SK-N-SH treated with all-trans-retinoic acid at 6 μM for 48 hours (cell line): ENCODE measurements around the gene KLRF2.

ENCODE experiments used
- ARNTL ChIP-seq: fragments of 450-650 bp; formaldehyde crosslinking; IDR thresholded peaks from 2 replicates; pipeline ENCODE4 v1.5.0; 2020; ENCODE audit warnings: low read depth, mild to moderate bottlenecking, moderate library complexity, borderline replicate concordance
- CSDC2 ChIP-seq: fragments of 250-450 bp; sonication (Bioruptor Pico); IDR thresholded peaks from 2 replicates; pipeline ENCODE4 v1.5.0; 2020; ENCODE audit warnings: mild to moderate bottlenecking, moderate library complexity
- CSRNP3 ChIP-seq: fragments of 250-450 bp; sonication (Bioruptor Pico); IDR thresholded peaks from 2 replicates; pipeline ENCODE4 v1.5.1; 2021; ENCODE audit warnings: mild to moderate bottlenecking, moderate library complexity
- GLIS3 ChIP-seq: fragments of 250-450 bp; sonication (Bioruptor Pico); IDR thresholded peaks from 2 replicates; pipeline ENCODE4 v1.5.0; 2020; ENCODE audit warnings: mild to moderate bottlenecking, moderate library complexity
- ISL1 ChIP-seq: fragments of 250-450 bp; sonication (Bioruptor Pico); IDR thresholded peaks from 2 replicates; pipeline ENCODE4 v2.1.2; 2022; ENCODE audit warnings: mild to moderate bottlenecking, moderate library complexity
- PATZ1 ChIP-seq: fragments of 250-450 bp; sonication (Bioruptor Pico); IDR thresholded peaks from 2 replicates; pipeline ENCODE4 v1.8.0; 2020; ENCODE audit warnings: mild to moderate bottlenecking, moderate library complexity, borderline replicate concordance
- POU6F1 ChIP-seq: fragments of 250-450 bp; sonication (Bioruptor Pico); IDR thresholded peaks from 2 replicates; pipeline ENCODE4 v1.8.0; 2021; ENCODE audit warnings: low read depth, mild to moderate bottlenecking, moderate library complexity, borderline replicate concordance
- RARB ChIP-seq: fragments of 250-450 bp; sonication (Bioruptor Pico); IDR thresholded peaks from 2 replicates; pipeline ENCODE4 v1.8.0; 2021; ENCODE audit warnings: mild to moderate bottlenecking, moderate library complexity
- SNAI2 ChIP-seq: fragments of 250-450 bp; sonication (Bioruptor Pico); IDR thresholded peaks from 2 replicates; pipeline ENCODE4 v1.5.0; 2020; ENCODE audit warnings: mild to moderate bottlenecking, moderate library complexity
- TCF4 ChIP-seq: fragments of 250-450 bp; sonication (Bioruptor Pico); IDR thresholded peaks from 2 replicates; pipeline ENCODE4 v1.8.0; 2021; ENCODE audit warnings: mild to moderate bottlenecking, moderate library complexity, borderline replicate concordance
- TSHZ2 ChIP-seq: fragments of 250-450 bp; sonication (Bioruptor Pico); IDR thresholded peaks from 2 replicates; pipeline ENCODE4 v1.5.0; 2020; ENCODE audit warnings: mild to moderate bottlenecking, moderate library complexity
- ZFP3 ChIP-seq: fragments of 250-450 bp; sonication (Bioruptor Pico); IDR thresholded peaks from 2 replicates; pipeline ENCODE4 v1.5.0; 2020; ENCODE audit warnings: mild to moderate bottlenecking, moderate library complexity
- ZFP30 ChIP-seq: fragments of 450-650 bp; formaldehyde crosslinking; IDR thresholded peaks from 2 replicates; pipeline ENCODE4 v1.5.0; 2022; ENCODE audit warnings: mild to moderate bottlenecking, moderate library complexity
- ZNF70 ChIP-seq: fragments of 450-650 bp; formaldehyde crosslinking; IDR thresholded peaks from 2 replicates; pipeline ENCODE4 v1.5.0; 2020; ENCODE audit warnings: mild to moderate bottlenecking, moderate library complexity

- TF ChIP-seq SNAI2 (CRISPR knock-in tag) (no peak), PATZ1 (CRISPR knock-in tag) (no peak), ISL1 (CRISPR knock-in tag) (no peak), GLIS3 (CRISPR knock-in tag) (no peak), ARNTL (CRISPR knock-in tag) (no peak), POU6F1 (CRISPR knock-in tag) (no peak), RARB (CRISPR knock-in tag) (no peak), ZFP30 (CRISPR knock-in tag) (no peak), ZFP3 (CRISPR knock-in tag) (no peak), TCF4 (CRISPR knock-in tag) (no peak), CSDC2 (no peak), TSHZ2 (CRISPR knock-in tag) (no peak), ZNF70 (CRISPR knock-in tag) (no peak), CSRNP3 (CRISPR knock-in tag) (no peak)
Measured at GRCh38 chr12:9935026-9935425, 53.7 kb downstream of the KLRF2 start.
